Hepatocyte (in vitro differentiated cells): ENCODE data around the gene IL16. TPM values are rescaled to one million over a fixed set of nuclear protein-coding genes. Genes with fewer than 3 reads are reported as not detected.

Experiments used
- DNase-seq: peaks from one replicate; pipeline ENCODE4 v3.0.0-alpha.2; 2016; ENCODE audit warnings: low spot score
- H2AFZ ChIP-seq: fragments of 200-600 bp; sonication (generic); 2 replicates; pipeline ENCODE4 v1.6.0; 2016; ENCODE audit warnings: antibody characterized with exemption, mild to moderate bottlenecking
- H3K27ac ChIP-seq: fragments of 200-600 bp; sonication (generic); 2 replicates; pipeline ENCODE4 v1.5.1; 2016; ENCODE audit warnings: mild to moderate bottlenecking
- H3K27me3 ChIP-seq: fragments of 200-600 bp; sonication (generic); 2 replicates; pipeline ENCODE4 v1.6.1; 2016
- H3K36me3 ChIP-seq: fragments of 200-600 bp; sonication (generic); replicated peaks from 2 replicates; pipeline ENCODE4 v1.5.1; 2016; ENCODE audit warnings: low read depth; ENCODE audit not compliant: insufficient read depth
- H3K4me1 ChIP-seq: fragments of 200-600 bp; sonication (generic); 2 replicates; pipeline ENCODE4 v1.5.1; 2016; ENCODE audit warnings: mild to moderate bottlenecking, moderate library complexity; ENCODE audit not compliant: insufficient read depth
- H3K4me2 ChIP-seq: fragments of 200-600 bp; sonication (generic); 2 replicates; pipeline ENCODE4 v1.6.0; 2016
- H3K4me3 ChIP-seq: fragments of 200-600 bp; sonication (generic); 2 replicates; pipeline ENCODE4 v1.5.1; 2016; ENCODE audit warnings: mild to moderate bottlenecking
- H3K79me2 ChIP-seq: fragments of 200-600 bp; sonication (generic); 2 replicates; pipeline ENCODE4 v1.6.0; 2017; ENCODE audit warnings: mild to moderate bottlenecking
- H3K9me2 ChIP-seq: fragments of 200-600 bp; sonication (generic); replicated peaks from 2 replicates; pipeline ENCODE4 v1.6.0; 2017; ENCODE audit warnings: mild to moderate bottlenecking; ENCODE audit not compliant: insufficient read depth
- H3K9me3 ChIP-seq: fragments of 200-600 bp; sonication (generic); 2 replicates; pipeline ENCODE4 v1.5.1; 2016; ENCODE audit warnings: low read depth, mild to moderate bottlenecking
- H4K20me1 ChIP-seq: fragments of 200-600 bp; sonication (generic); 2 replicates; pipeline ENCODE4 v1.6.0; 2016; ENCODE audit warnings: mild to moderate bottlenecking; ENCODE audit not compliant: insufficient read depth, poor library complexity, severe bottlenecking
- CTCF ChIP-seq: fragments of 200-600 bp; sonication (generic); IDR thresholded peaks from 2 replicates; pipeline ENCODE4 v1.5.1; 2016; ENCODE audit warnings: antibody characterized with exemption, mild to moderate bottlenecking; ENCODE audit not compliant: poor library complexity
- EZH2 ChIP-seq: fragments of 200-600 bp; sonication (generic); IDR thresholded peaks from 2 replicates; pipeline ENCODE4 v1.6.1; 2016; ENCODE audit warnings: antibody characterized with exemption, mild to moderate bottlenecking, borderline replicate concordance
- EZH2phosphoT487 ChIP-seq: fragments of 200-600 bp; sonication (generic); IDR thresholded peaks from one replicate; pipeline ENCODE4 v1.6.1; 2018; ENCODE audit warnings: antibody characterized with exemption, mild to moderate bottlenecking, low read depth, moderate library complexity; ENCODE audit not compliant: unreplicated experiment, severe bottlenecking
- WGBS: methylation state at CpG from one replicate; pipeline ENCODE4 v1.1.6; 2016; ENCODE audit warnings: low lambda C conversion rate; ENCODE audit errors: missing lambda C conversion rate; 5-methylcytosine and 5-hydroxymethylcytosine counted together
- polyA plus RNA-seq: library from polyadenylated mRNA; unstranded; fragments of >200 nt; fragmentation: Nextera tagmentation; extraction: Ambion mirVana; gene quantifications from 2 replicates; pipeline ENCODE4 v1.2.1, GENCODE V29; 2016
- total RNA-seq: library from RNA; depleted of rRNA; stranded (reverse); fragments of >200 nt; gene quantifications from 2 replicates; pipeline ENCODE4 v1.2.3, GENCODE V29; 2014

The IL16 gene
- total and polyA plus RNA-seq, 2 experiments from 2014 or later: 1.1 to 2.4 TPM

DNA sequence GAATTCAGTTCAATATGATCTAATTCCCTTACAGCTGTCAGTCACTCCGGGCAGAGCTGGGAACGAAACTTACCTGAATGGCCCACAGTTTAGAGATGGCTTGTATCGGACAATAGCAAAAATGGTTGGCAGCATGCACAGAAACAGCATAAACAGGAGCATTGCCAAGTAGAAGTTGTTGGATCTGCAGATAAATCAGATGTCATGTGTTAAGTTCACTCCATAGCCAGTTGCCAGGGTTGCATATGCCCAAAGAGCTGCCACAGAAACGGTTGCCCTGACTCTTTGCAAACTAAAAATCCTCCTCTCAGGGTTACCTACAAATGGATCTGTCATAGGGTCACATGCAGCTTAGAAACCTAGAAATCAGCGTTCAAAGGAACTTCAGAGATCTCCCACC lies 142.6 kb downstream of the IL16 start:
- no peaks in the 10 kb centered on the region for H3K36me3 ChIP-seq
- WGBS: 90% methylated on average over 5 of the region's 5 CpGs
- H3K4me1 ChIP-seq: peaks cover 25% of the 10 kb centered on the region
- H3K27ac ChIP-seq: no peak overlapping the region
- no peaks in the 10 kb centered on the region for H3K9me2 ChIP-seq
- H3K4me2 ChIP-seq: no peak overlapping the region
- H3K79me2 ChIP-seq: no peaks in the 10 kb centered on the region
- H3K27me3 ChIP-seq: no peaks in the 10 kb centered on the region
- TF ChIP-seq EZH2 (no peak), CTCF (no peak), EZH2phosphoT487 (no peak)
- no peak overlapping the region for H3K4me3 ChIP-seq
- DNase-seq: no peak
- H4K20me1 ChIP-seq: no peaks in the 10 kb centered on the region
- no peaks in the 10 kb centered on the region for H3K9me3 ChIP-seq
- H2AFZ ChIP-seq: no peak overlapping the region

GRCh38 chr15:81339851-81340250 lies 143.2 kb downstream of the IL16 start:
- WGBS: 79% methylated on average over 4 of the region's 4 CpGs
- TF ChIP-seq EZH2 (no peak), CTCF (no peak), EZH2phosphoT487 (no peak)

DNA sequence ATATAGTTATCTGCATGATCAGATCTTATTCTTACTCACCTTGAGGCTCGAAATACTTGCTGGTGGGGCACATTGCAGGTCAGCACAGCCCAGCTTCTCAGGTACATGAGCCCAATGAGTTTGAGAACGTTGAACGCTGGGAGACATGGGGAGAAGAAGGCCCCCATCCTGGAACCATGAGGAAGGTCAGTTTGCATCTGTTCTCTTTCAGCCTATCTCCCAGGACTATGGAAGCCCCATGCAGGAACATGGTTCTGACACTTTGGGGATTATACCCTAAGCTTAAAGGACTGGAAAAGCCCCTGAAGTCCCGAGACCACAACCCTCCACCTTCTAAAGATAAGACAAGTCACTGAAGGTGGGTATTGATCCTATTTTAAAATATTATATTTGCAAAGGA lies 144.7 kb downstream of the IL16 start:
- H3K36me3 ChIP-seq: no peaks in the 10 kb centered on the region
- peaks cover 11% of the 10 kb centered on the region for H3K4me1 ChIP-seq
- TF ChIP-seq CTCF: no peak
- TF ChIP-seq EZH2: no peak
- TF ChIP-seq EZH2phosphoT487: no peak
- H2AFZ ChIP-seq: no peak overlapping the region
- no peak overlapping the region for H3K4me2 ChIP-seq
- no peaks in the 10 kb centered on the region for H3K27me3 ChIP-seq
- H3K9me2 ChIP-seq: no peaks in the 10 kb centered on the region
- no peak overlapping the region for H3K4me3 ChIP-seq
- no peaks in the 10 kb centered on the region for H3K9me3 ChIP-seq
- DNase-seq: no peak
- H3K27ac ChIP-seq: no peak overlapping the region
- 90% methylated on average over 4 of the region's 4 CpGs for WGBS
- no peaks in the 10 kb centered on the region for H3K79me2 ChIP-seq
- H4K20me1 ChIP-seq: no peaks in the 10 kb centered on the region

More at GRCh38 chr15:81339851-81340250, 143.2 kb downstream of the IL16 start:
- DNase-seq: no peak
- Histone ChIP-seq H3K27ac (no peak overlapping the region), H2AFZ (no peak overlapping the region), H3K36me3 (no peaks in the 10 kb centered on the region), H3K79me2 (no peaks in the 10 kb centered on the region), H3K9me3 (no peaks in the 10 kb centered on the region), H3K27me3 (no peaks in the 10 kb centered on the region), H3K4me3 (no peak overlapping the region), H3K4me2 (no peak overlapping the region), H3K4me1 (peaks cover 19% of the 10 kb centered on the region), H3K9me2 (no peaks in the 10 kb centered on the region), H4K20me1 (no peaks in the 10 kb centered on the region)

- Histone ChIP-seq H3K4me1 (peaks cover 5% of the 10 kb centered on the region), H3K4me2 (no peak overlapping the region), H3K27me3 (no peaks in the 10 kb centered on the region), H3K9me3 (no peaks in the 10 kb centered on the region), H4K20me1 (no peaks in the 10 kb centered on the region), H3K36me3 (no peaks in the 10 kb centered on the region), H3K79me2 (no peaks in the 10 kb centered on the region), H3K9me2 (no peaks in the 10 kb centered on the region), H3K27ac (no peak overlapping the region), H3K4me3 (no peak overlapping the region), H2AFZ (no peak overlapping the region)
- WGBS: 88% methylated on average over 4 of the region's 4 CpGs
- no peak for DNase-seq
- no peak for TF ChIP-seq CTCF
- TF ChIP-seq EZH2phosphoT487: no peak
- TF ChIP-seq EZH2: no peak
These were observed 146.7 kb downstream of the IL16 start for GRCh38 chr15:81343371-81343770.
